Measurements from ENCODE around the gene MTPN. TPM values are rescaled to one million over a fixed set of nuclear protein-coding genes. Genes with fewer than 3 reads are reported as not detected.

Gene MTPN
- total RNA-seq, 1 donor from 2014 or later = 170 TPM

DNA sequence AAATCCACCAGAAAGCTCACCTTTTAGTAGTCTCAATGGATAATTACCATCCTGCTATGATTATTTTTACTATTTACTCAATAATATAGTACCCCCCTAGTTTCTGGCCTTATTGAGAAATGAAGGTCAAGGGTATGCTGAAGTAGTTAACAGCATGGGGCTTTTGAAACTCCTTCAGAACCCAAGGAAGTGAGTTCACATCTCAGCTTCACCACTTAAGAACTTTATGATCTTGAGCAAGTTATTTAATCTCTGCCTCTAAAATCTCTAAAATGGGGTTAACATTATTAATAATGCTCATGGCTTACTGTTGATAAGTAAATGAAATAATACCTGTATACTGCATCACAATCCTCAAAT lies 5.8 kb downstream of the MTPN start:
- no peaks in the 10 kb centered on the region for H3F3A ChIP-seq (ENCODE audit: low read depth)
- no peaks in the 10 kb centered on the region for H3K27me3 ChIP-seq
- H3K9me3 ChIP-seq (ENCODE audit: low read depth) = no peaks in the 10 kb centered on the region
- H3K9me3 Mint-ChIP-seq = no peaks in the 10 kb centered on the region
- peaks cover 73% of the 10 kb centered on the region for H4K20me1 ChIP-seq (ENCODE audit: low read depth)
- no peaks in the 10 kb centered on the region for H3K36me3 ChIP-seq
- peaks cover 6% of the 10 kb centered on the region for H3K4me1 Mint-ChIP-seq
- H3K27ac Mint-ChIP-seq = no peak overlapping the region
- DNase-seq (ENCODE audit: low spot score) = no peak
- no peak overlapping the region for H3K27ac ChIP-seq
- no peaks in the 10 kb centered on the region for H3K36me3 Mint-ChIP-seq
- no peak overlapping the region for H3K4me3 ChIP-seq
- H3K27me3 Mint-ChIP-seq (ENCODE audit: insufficient read depth, low read depth) = peaks cover 2% of the 10 kb centered on the region
- no peak overlapping the region for H3K4me3 Mint-ChIP-seq
- no peak overlapping the region for H3K9ac ChIP-seq
- H2AFZ ChIP-seq (replicated peaks) = no peak overlapping the region
- TF ChIP-seq EZH2phosphoT487 (IDR thresholded peaks at IDR 0.05) = no peak
- TF ChIP-seq, protein P1, sequence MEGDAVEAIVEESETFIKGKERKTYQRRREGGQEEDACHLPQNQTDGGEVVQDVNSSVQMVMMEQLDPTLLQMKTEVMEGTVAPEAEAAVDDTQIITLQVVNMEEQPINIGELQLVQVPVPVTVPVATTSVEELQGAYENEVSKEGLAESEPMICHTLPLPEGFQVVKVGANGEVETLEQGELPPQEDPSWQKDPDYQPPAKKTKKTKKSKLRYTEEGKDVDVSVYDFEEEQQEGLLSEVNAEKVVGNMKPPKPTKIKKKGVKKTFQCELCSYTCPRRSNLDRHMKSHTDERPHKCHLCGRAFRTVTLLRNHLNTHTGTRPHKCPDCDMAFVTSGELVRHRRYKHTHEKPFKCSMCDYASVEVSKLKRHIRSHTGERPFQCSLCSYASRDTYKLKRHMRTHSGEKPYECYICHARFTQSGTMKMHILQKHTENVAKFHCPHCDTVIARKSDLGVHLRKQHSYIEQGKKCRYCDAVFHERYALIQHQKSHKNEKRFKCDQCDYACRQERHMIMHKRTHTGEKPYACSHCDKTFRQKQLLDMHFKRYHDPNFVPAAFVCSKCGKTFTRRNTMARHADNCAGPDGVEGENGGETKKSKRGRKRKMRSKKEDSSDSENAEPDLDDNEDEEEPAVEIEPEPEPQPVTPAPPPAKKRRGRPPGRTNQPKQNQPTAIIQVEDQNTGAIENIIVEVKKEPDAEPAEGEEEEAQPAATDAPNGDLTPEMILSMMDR (IDR thresholded peaks at IDR 0.05) = no peak
- TF ChIP-seq EZH2 (IDR thresholded peaks at IDR 0.05) = no peak
- H3K79me2 ChIP-seq (ENCODE audit: low read depth) = peaks cover 95% of the 10 kb centered on the region
- H3K4me2 ChIP-seq = no peak overlapping the region
- peaks cover 10% of the 10 kb centered on the region for H3K4me1 ChIP-seq

DNA sequence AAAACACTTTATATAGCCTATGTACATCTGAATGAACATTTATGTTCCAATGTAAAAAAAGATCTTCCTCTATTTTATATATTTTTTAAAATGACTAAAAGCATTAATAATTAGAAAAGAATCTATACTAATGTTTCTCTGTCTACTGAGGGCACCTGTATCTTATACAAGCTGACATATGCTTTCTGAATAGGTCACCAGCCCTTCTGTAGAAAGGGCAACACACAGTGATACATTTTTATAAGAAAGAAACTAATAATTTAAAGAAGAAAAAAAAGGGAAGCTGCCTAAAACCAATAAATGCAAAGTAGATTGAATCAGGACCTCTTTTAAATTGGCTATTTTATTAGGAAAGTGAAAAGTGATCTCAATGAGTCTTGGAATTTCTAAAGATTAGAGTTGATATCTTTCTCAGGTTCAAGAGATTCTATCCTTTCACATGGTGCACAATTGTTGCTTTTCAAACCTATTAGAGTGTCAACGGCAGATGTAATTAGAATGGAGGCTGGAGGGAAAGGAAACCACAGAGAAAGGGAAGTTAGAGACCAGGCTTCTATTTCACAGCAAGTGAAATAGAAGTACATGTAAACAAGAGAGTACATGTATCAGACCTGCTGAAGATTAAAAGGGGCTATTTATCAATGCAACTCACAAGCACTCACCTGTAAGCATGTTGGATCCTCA lies 6.3 kb downstream of the MTPN start:
- Histone ChIP-seq H3F3A (ENCODE audit: low read depth) (no peaks in the 10 kb centered on the region), H3K4me3 (no peak overlapping the region), H3K4me2 (no peak overlapping the region), H3K27ac (no peak overlapping the region), H3K4me1 (peaks cover 4% of the 10 kb centered on the region), H3K27me3 (no peaks in the 10 kb centered on the region), H3K79me2 (ENCODE audit: low read depth) (peaks cover 95% of the 10 kb centered on the region), H2AFZ (replicated peaks) (no peak overlapping the region), H4K20me1 (ENCODE audit: low read depth) (peaks cover 73% of the 10 kb centered on the region), H3K9me3 (ENCODE audit: low read depth) (no peaks in the 10 kb centered on the region), H3K36me3 (no peaks in the 10 kb centered on the region), H3K9ac (no peak overlapping the region)
- no peak overlapping the region for H3K4me3 Mint-ChIP-seq
- H3K4me1 Mint-ChIP-seq = peaks cover 1% of the 10 kb centered on the region
- H3K27ac Mint-ChIP-seq = no peak overlapping the region
- no peaks in the 10 kb centered on the region for H3K9me3 Mint-ChIP-seq
- TF ChIP-seq EZH2phosphoT487 (IDR thresholded peaks at IDR 0.05) = no peak
- TF ChIP-seq, protein P1 (IDR thresholded peaks at IDR 0.05) = no peak
- no peak for TF ChIP-seq EZH2 (IDR thresholded peaks at IDR 0.05)
- no peaks in the 10 kb centered on the region for H3K36me3 Mint-ChIP-seq
- peaks cover 2% of the 10 kb centered on the region for H3K27me3 Mint-ChIP-seq (ENCODE audit: insufficient read depth, low read depth)
- DNase-seq (ENCODE audit: low spot score) = no peak

DNA sequence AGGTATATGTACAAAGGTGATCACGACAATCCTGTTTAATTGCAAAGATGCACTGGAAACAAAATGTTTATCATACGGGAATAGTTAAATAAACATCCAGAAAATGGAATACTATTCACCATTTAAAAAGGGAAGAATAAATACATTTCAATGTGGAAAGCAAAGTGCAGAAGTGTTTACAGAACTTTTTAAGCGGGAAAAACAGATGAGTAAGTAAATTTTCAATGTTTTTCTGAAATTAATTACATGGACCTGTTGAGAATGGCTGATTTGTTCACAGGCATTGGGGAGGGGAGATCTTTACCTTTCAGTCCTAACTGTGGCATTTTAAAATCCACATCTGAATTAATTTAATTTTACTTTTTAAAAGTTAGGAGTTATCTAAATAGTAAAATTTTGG lies 7.1 kb downstream of the MTPN start:
- Histone ChIP-seq H3F3A (ENCODE audit: low read depth) (no peaks in the 10 kb centered on the region), H3K4me3 (no peak overlapping the region), H2AFZ (replicated peaks) (no peak overlapping the region), H3K4me1 (no peaks in the 10 kb centered on the region), H3K27ac (no peak overlapping the region), H3K27me3 (no peaks in the 10 kb centered on the region), H3K9ac (no peak overlapping the region), H3K36me3 (no peaks in the 10 kb centered on the region), H3K9me3 (ENCODE audit: low read depth) (no peaks in the 10 kb centered on the region), H3K4me2 (no peak overlapping the region), H4K20me1 (ENCODE audit: low read depth) (peaks cover 67% of the 10 kb centered on the region), H3K79me2 (ENCODE audit: low read depth) (peaks cover 95% of the 10 kb centered on the region)
- no peak overlapping the region for H3K4me3 Mint-ChIP-seq
- peaks cover 2% of the 10 kb centered on the region for H3K27me3 Mint-ChIP-seq (ENCODE audit: insufficient read depth, low read depth)
- TF ChIP-seq EZH2 (IDR thresholded peaks at IDR 0.05) (no peak), EZH2phosphoT487 (IDR thresholded peaks at IDR 0.05) (no peak)
- TF ChIP-seq, protein P1 (IDR thresholded peaks at IDR 0.05) = no peak
- no peak overlapping the region for H3K27ac Mint-ChIP-seq
- H3K9me3 Mint-ChIP-seq = no peaks in the 10 kb centered on the region
- no peaks in the 10 kb centered on the region for H3K4me1 Mint-ChIP-seq
- no peak for DNase-seq (ENCODE audit: low spot score)
- H3K36me3 Mint-ChIP-seq = no peaks in the 10 kb centered on the region

All from neural progenitor cell (in vitro differentiated cells).